Neural cell (in vitro differentiated cells): ENCODE data around the gene LETM1. TPM values are rescaled to one million over a fixed set of nuclear protein-coding genes. Genes with fewer than 3 reads are reported as not detected.

ENCODE experiments used
- H2AFZ ChIP-seq: fragments of 200-600, 300-800 bp; sonication (generic), shearing (Covaris generic); 2 replicates; pipeline ENCODE4 v1.6.0; 2014; ENCODE audit warnings: low read depth, mild to moderate bottlenecking, antibody characterized with exemption, low read length, moderate library complexity
- H3F3A ChIP-seq: fragments of 200-600 bp; shearing (Covaris generic); 2 replicates; pipeline ENCODE4 v1.6.1; 2016; ENCODE audit warnings: mild to moderate bottlenecking, moderate library complexity, mixed read lengths, antibody characterized with exemption, low read length; ENCODE audit not compliant: insufficient read depth, poor library complexity, severe bottlenecking
- H3K27ac ChIP-seq: fragments of 200-600, 300-800 bp; sonication (generic), shearing (Covaris generic); 2 replicates; pipeline ENCODE4 v1.5.1; 2014; ENCODE audit warnings: mild to moderate bottlenecking, low read length, moderate library complexity
- H3K27me3 ChIP-seq: fragments of 300-800, 200-600 bp; sonication (generic), shearing (Covaris generic); 2 replicates; pipeline ENCODE4 v1.6.0; 2014; ENCODE audit warnings: mild to moderate bottlenecking, low read depth, low read length, moderate library complexity; ENCODE audit not compliant: insufficient read depth
- H3K36me3 ChIP-seq: fragments of 300-800, 200-600 bp; sonication (generic), shearing (Covaris generic); 2 replicates; pipeline ENCODE4 v1.5.1; 2014; ENCODE audit warnings: mild to moderate bottlenecking, antibody characterized with exemption, low read length, moderate library complexity; ENCODE audit not compliant: insufficient read depth
- H3K4me2 ChIP-seq: fragments of 300-800, 200-600 bp; sonication (generic), shearing (Covaris generic); 2 replicates; pipeline ENCODE4 v1.6.0; 2014; ENCODE audit warnings: mild to moderate bottlenecking, low read length
- H3K4me3 ChIP-seq: fragments of 300-800, 200-600 bp; sonication (generic), shearing (Covaris generic); 2 replicates; pipeline ENCODE4 v1.5.1; 2014; ENCODE audit warnings: mild to moderate bottlenecking, low read length, moderate library complexity
- H3K79me2 ChIP-seq: fragments of 200-600 bp; shearing (Covaris generic); replicated peaks from 2 replicates; pipeline ENCODE4 v1.6.0; 2014; ENCODE audit warnings: mild to moderate bottlenecking, low read length, moderate library complexity; ENCODE audit not compliant: insufficient read depth
- H3K9ac ChIP-seq: fragments of 300-800, 200-600 bp; sonication (generic), shearing (Covaris generic); 2 replicates; pipeline ENCODE4 v1.6.1; 2016; ENCODE audit warnings: mild to moderate bottlenecking, low read length, mixed read lengths
- H3K9me2 ChIP-seq: fragments of 200-600 bp; shearing (Covaris generic); 2 replicates; pipeline ENCODE4 v1.6.1; 2016; ENCODE audit warnings: mild to moderate bottlenecking, low read length, mixed read lengths; ENCODE audit not compliant: insufficient read depth
- H3K9me3 ChIP-seq: fragments of 200-600, 300-800 bp; sonication (generic), shearing (Covaris generic); 2 replicates; pipeline ENCODE4 v1.6.1; 2016; ENCODE audit warnings: mild to moderate bottlenecking, mixed run types, low read length, moderate library complexity, mixed read lengths
- H4K20me1 ChIP-seq: fragments of 200-600 bp; shearing (Covaris generic); 2 replicates; pipeline ENCODE4 v1.6.1; 2016; ENCODE audit warnings: mild to moderate bottlenecking, mixed run types; ENCODE audit not compliant: insufficient read depth
- EP300 ChIP-seq: fragments of 450-650 bp; conservative IDR thresholded peaks from 2 replicates; pipeline ENCODE4 v1.6.1; 2014; ENCODE audit warnings: antibody characterized with exemption, mild to moderate bottlenecking, moderate library complexity; ENCODE audit not compliant: poor library complexity, severe bottlenecking
- EZH2 ChIP-seq: fragments of 200-600, 300-800 bp; shearing (Covaris generic), sonication (generic); IDR thresholded peaks from 2 replicates; pipeline ENCODE4 v1.6.1; 2014; ENCODE audit warnings: antibody characterized with exemption, low read length, borderline replicate concordance, mild to moderate bottlenecking; ENCODE audit not compliant: insufficient read depth, poor library complexity, severe bottlenecking
- MXI1 ChIP-seq: fragments of 450-650 bp; conservative IDR thresholded peaks from 2 replicates; pipeline ENCODE4 v1.6.1; 2014; ENCODE audit warnings: antibody characterized with exemption, mild to moderate bottlenecking; ENCODE audit not compliant: poor library complexity, severe bottlenecking
- POLR2AphosphoS5 ChIP-seq: IDR thresholded peaks from 2 replicates; pipeline ENCODE4 v1.6.1; 2012
- RAD21 ChIP-seq: fragments of 450-650 bp; conservative IDR thresholded peaks from 2 replicates; pipeline ENCODE4 v1.6.1; 2014; ENCODE audit warnings: antibody characterized with exemption, mild to moderate bottlenecking, moderate library complexity
- REST ChIP-seq: IDR thresholded peaks from 2 replicates; pipeline ENCODE4 v1.6.1; 2012; ENCODE audit warnings: borderline replicate concordance
- SMC3 ChIP-seq: fragments of 450-650 bp; conservative IDR thresholded peaks from 2 replicates; pipeline ENCODE4 v1.6.1; 2014; ENCODE audit warnings: antibody characterized with exemption, mild to moderate bottlenecking, moderate library complexity; ENCODE audit not compliant: poor library complexity
- TAF1 ChIP-seq: IDR thresholded peaks from 2 replicates; pipeline ENCODE4 v1.6.1; 2012; ENCODE audit warnings: low read depth
- polyA plus RNA-seq: library from polyadenylated mRNA; depleted of rRNA; stranded (reverse); fragments of >200 nt; gene quantifications from 2 replicates; pipeline ENCODE4 v1.2.3, GENCODE V29; 2014
- TF ChIP-seq, protein P1 (sequence below): fragments of 450-650 bp; IDR thresholded peaks from 2 replicates; pipeline ENCODE4 v1.5.1; 2014; ENCODE audit warnings: antibody characterized with exemption, mild to moderate bottlenecking, moderate library complexity; ENCODE audit not compliant: poor library complexity, severe bottlenecking

LETM1 gene
- polyA plus RNA-seq, 1 donor from 2014 or later: 38.9 TPM

DNA sequence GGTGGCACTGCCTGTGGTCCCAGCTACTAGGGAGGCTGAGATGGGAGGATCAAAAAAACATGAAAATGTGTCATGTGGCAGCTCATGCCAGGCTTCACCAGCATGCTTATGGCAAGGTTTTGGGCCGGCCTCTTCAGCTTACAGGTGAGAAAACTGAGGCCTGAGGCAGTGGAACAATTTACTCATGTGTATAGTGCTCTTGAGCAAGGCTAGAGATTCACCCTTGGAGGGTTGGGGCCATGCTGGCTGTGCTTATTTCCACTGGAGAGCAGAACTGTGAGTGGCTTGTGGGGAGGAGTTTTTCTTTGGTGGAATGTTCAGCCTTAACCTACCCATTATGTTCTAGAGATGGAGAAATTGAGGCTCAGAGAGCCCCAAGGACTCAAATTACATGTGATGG is 47.1 kb upstream of the LETM1 start:
- Histone ChIP-seq H3F3A (no peaks in the 10 kb centered on the region), H3K4me3 (no peak overlapping the region), H3K9me2 (no peaks in the 10 kb centered on the region), H3K4me2 (no peak overlapping the region), H3K9me3 (no peaks in the 10 kb centered on the region), H2AFZ (no peak overlapping the region), H3K27ac (no peak overlapping the region), H3K9ac (no peak overlapping the region), H3K79me2 (peaks cover 68% of the 10 kb centered on the region), H3K36me3 (peaks cover 3% of the 10 kb centered on the region), H3K27me3 (no peaks in the 10 kb centered on the region), H4K20me1 (peaks cover 8% of the 10 kb centered on the region)
- TF ChIP-seq EP300: no peak
- TF ChIP-seq, protein P1, sequence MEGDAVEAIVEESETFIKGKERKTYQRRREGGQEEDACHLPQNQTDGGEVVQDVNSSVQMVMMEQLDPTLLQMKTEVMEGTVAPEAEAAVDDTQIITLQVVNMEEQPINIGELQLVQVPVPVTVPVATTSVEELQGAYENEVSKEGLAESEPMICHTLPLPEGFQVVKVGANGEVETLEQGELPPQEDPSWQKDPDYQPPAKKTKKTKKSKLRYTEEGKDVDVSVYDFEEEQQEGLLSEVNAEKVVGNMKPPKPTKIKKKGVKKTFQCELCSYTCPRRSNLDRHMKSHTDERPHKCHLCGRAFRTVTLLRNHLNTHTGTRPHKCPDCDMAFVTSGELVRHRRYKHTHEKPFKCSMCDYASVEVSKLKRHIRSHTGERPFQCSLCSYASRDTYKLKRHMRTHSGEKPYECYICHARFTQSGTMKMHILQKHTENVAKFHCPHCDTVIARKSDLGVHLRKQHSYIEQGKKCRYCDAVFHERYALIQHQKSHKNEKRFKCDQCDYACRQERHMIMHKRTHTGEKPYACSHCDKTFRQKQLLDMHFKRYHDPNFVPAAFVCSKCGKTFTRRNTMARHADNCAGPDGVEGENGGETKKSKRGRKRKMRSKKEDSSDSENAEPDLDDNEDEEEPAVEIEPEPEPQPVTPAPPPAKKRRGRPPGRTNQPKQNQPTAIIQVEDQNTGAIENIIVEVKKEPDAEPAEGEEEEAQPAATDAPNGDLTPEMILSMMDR: no peak
- no peak for TF ChIP-seq POLR2AphosphoS5
- TF ChIP-seq EZH2: no peak
- no peak for TF ChIP-seq REST
- no peak for TF ChIP-seq SMC3
- TF ChIP-seq TAF1: no peak

GRCh38 chr4:1902243-1902642 is 46.3 kb upstream of the LETM1 start:
- H4K20me1 ChIP-seq: peaks cover 8% of the 10 kb centered on the region
- no peak overlapping the region for H2AFZ ChIP-seq
- no peaks in the 10 kb centered on the region for H3K27me3 ChIP-seq
- H3K27ac ChIP-seq: no peak overlapping the region
- no peak for TF ChIP-seq EZH2
- no peak for TF ChIP-seq RAD21
- TF ChIP-seq MXI1: no peak
- TF ChIP-seq POLR2AphosphoS5: no peak
- TF ChIP-seq SMC3: no peak
- no peak for TF ChIP-seq TAF1
- H3K4me2 ChIP-seq: no peak overlapping the region
- H3K9ac ChIP-seq: no peak overlapping the region
- no peaks in the 10 kb centered on the region for H3F3A ChIP-seq
- H3K36me3 ChIP-seq: peaks cover 3% of the 10 kb centered on the region
- H3K4me3 ChIP-seq: no peak overlapping the region
- no peaks in the 10 kb centered on the region for H3K9me2 ChIP-seq
- H3K79me2 ChIP-seq: peaks cover 64% of the 10 kb centered on the region
- H3K9me3 ChIP-seq: no peaks in the 10 kb centered on the region

- H3K9me2 ChIP-seq: no peaks in the 10 kb centered on the region
- TF ChIP-seq RAD21 (no peak), EZH2 (no peak), SMC3 (no peak), POLR2AphosphoS5 (no peak), REST (no peak), MXI1 (no peak), EP300 (no peak), TAF1 (no peak)
- H3K4me2 ChIP-seq: no peak overlapping the region
- no peaks in the 10 kb centered on the region for H3K27me3 ChIP-seq
- no peak overlapping the region for H3K27ac ChIP-seq
- peaks cover 3% of the 10 kb centered on the region for H3K36me3 ChIP-seq
- no peak overlapping the region for H3K4me3 ChIP-seq
- peaks cover 8% of the 10 kb centered on the region for H4K20me1 ChIP-seq
- H3K9me3 ChIP-seq: no peaks in the 10 kb centered on the region
- H3K9ac ChIP-seq: no peak overlapping the region
- no peak overlapping the region for H2AFZ ChIP-seq
- peaks cover 67% of the 10 kb centered on the region for H3K79me2 ChIP-seq
- H3F3A ChIP-seq: no peaks in the 10 kb centered on the region
Measured at GRCh38 chr4:1901127-1901526, 45.2 kb upstream of the LETM1 start.
